NCI-H446 (cell line): ENCODE measurements around the gene GRIP1.

ENCODE experiments used
- DNase-seq, 2 experiments: peaks; one replicate each; lab custom pipeline; 2025; lab: John Stamatoyannopoulos, UW

The GRIP1 gene

GRCh38 chr12:66456612-66457011 is 222.3 kb downstream of the GRIP1 start:
- no peak for DNase-seq

GRCh38 chr12:66453844-66454243 is 225.0 kb downstream of the GRIP1 start:
- DNase-seq, result no peak

GRCh38 chr12:66453120-66453519 is 225.8 kb downstream of the GRIP1 start:
- no peak for DNase-seq

GRCh38 chr12:66449531-66449930 is 229.3 kb downstream of the GRIP1 start:
- DNase-seq, result no peak

GRCh38 chr12:66447643-66448042 is 231.2 kb downstream of the GRIP1 start:
- no peak for DNase-seq

GRCh38 chr12:66446276-66446675 is 232.6 kb downstream of the GRIP1 start:
- DNase-seq, result no peak

GRCh38 chr12:66441905-66442559 is 236.8 kb downstream of the GRIP1 start:
- DNase-seq, result no peak

GRCh38 chr12:66438601-66439000 is 240.3 kb downstream of the GRIP1 start:
- no peak for DNase-seq

- no peak for DNase-seq
These were observed 248.8 kb downstream of the GRIP1 start for GRCh38 chr12:66430106-66430505.

GRCh38 chr12:66428870-66429269 is 250.0 kb downstream of the GRIP1 start:
- no peak for DNase-seq

GRCh38 chr12:66428261-66428660 is 250.6 kb downstream of the GRIP1 start:
- DNase-seq, result no peak

- no peak for DNase-seq
These were observed 252.2 kb downstream of the GRIP1 start for GRCh38 chr12:66426696-66427095.

GRCh38 chr12:66423266-66423665 is 255.6 kb downstream of the GRIP1 start:
- DNase-seq, result no peak

GRCh38 chr12:66418908-66419307 is 260.0 kb downstream of the GRIP1 start:
- no peak for DNase-seq

GRCh38 chr12:66417217-66417616 is 261.7 kb downstream of the GRIP1 start:
- no peak for DNase-seq

- DNase-seq, result peak; percentile 40 to 74
These were observed 269.5 kb downstream of the GRIP1 start for GRCh38 chr12:66409195-66409871.

- DNase-seq, result no peak
These were observed 273.5 kb downstream of the GRIP1 start for GRCh38 chr12:66405395-66405794.

- DNase-seq, result peak; percentile 63 to 85
These were observed 275.1 kb downstream of the GRIP1 start for GRCh38 chr12:66403746-66404145.

- no peak for DNase-seq
These were observed 279.0 kb downstream of the GRIP1 start for GRCh38 chr12:66399911-66400306.

GRCh38 chr12:66398931-66399910 is 279.7 kb downstream of the GRIP1 start:
- DNase-seq, result peak; percentile 24 to 75

- DNase-seq, result peak in 1 of 2 experiments; percentile 71
These were observed 281.1 kb downstream of the GRIP1 start for GRCh38 chr12:66397574-66398290.

GRCh38 chr12:66393890-66394289 is 285.0 kb downstream of the GRIP1 start:
- no peak for DNase-seq
